HG03039 (cell line): ENCODE measurements around the gene METTL25B.

Source experiments
- ATAC-seq: cut with Tn5 transposase; IDR thresholded peaks from one replicate; pipeline ENCODE4 v1.9.1; 2021; ENCODE audit warnings: mild to moderate bottlenecking, moderate library complexity; ENCODE audit not compliant: unreplicated experiment

METTL25B gene

GRCh38 chr1:156725683-156726280, 2.5 kb upstream of the METTL25B start:
- no peak for ATAC-seq

GRCh38 chr1:156726549-156727226, 1.6 kb upstream of the METTL25B start:
- no peak for ATAC-seq

DNA sequence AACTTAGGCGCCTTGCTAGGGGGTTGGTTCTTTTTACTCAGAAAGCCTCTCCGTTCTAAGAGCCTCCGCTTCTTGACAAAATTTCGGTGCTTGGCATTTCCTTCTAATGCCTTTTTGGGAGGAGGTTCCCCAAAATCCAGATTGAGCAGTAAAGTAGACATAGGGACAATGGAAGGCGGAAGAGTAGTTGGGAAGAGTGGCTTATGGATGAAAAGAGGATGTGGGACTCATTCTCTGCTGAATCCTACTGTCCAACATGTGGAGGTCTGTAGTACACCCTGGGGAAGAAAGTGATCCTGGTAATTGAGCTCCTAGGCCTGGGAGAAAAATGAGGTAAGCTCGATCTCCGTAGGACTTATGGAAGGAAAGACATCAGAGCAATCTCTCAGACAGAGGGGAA, 777 bp upstream of the METTL25B start:
- no peak for ATAC-seq

- peak; percentile 77 for ATAC-seq
Measured at GRCh38 chr1:156728599-156729462, 562 bp downstream of the METTL25B start, which contains the start of gene ISG20L2. Gene ISG20L2 (minus strand): TSS chr1:156728766. CDS start chr1:156727652, 1,114 bp downstream.

DNA sequence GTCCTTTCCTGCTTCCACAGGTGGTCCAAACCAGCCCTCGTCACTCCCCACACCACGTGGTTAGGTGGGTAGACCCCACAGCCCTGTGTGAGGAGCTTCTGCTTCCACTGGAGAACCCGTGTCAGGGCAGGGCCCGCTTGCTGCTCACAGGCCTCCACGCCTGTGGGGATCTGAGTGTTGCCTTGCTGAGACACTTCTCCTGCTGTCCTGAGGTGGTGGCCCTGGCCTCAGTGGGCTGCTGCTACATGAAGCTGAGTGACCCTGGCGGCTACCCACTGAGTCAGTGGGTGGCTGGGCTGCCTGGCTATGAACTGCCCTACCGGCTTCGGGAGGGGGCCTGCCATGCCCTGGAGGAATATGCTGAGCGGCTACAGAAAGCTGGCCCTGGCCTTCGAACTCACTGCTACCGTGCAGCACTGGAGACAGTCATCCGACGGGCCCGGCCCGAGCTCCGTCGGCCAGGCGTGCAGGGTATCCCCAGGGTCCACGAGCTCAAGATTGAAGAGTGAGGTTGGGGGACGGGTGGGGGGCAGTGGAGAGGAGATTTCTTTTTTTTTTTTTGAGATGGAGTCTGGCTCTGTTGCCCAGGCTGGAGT, 5.8 kb downstream of the METTL25B start:
- no peak for ATAC-seq

GRCh38 chr1:156738407-156738806, 10.1 kb downstream of the METTL25B start:
- ATAC-seq = no peak

DNA sequence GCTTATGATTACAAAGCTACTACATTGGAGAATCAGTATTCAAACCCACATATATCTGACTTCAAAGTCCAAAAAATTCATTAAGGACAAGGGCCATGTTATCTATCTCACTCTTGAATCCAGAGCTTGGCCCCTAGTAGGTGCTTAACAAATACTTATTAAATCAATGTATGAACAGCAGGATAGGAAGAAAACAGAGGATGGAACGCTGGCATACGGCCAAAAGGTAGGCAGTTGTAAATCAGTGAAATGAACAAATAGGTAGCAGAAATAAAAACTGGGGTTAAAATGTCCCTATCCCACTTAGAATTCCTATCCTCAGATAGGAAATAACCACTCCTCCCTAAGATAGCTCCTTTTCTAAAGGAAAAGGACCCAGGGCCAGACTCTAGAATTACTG, 10.6 kb downstream of the METTL25B start:
- ATAC-seq = no peak

DNA sequence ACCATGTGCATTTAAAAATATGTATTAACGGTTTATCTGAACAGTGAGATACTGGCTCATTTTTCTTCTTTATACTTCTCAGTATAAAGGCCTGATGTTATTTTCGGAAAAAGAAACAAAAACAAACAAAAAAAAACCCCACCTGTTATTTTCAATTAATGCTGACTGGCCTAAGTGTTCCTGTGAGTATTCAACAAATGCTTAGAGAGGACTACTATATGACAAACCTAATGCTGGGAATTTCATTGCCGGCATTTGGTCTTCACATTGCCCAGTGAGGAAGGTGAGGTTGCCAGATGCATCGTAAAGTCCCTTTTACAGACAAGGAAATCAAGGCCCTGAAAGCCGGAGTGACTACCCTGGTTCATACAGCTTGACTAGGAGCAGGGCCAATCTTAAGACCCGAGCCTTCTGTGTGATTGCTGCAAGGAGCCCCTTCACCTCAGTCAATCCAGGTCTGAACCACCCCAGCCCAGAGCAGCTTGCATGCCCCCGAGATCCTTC, 12.0 kb downstream of the METTL25B start:
- no peak for ATAC-seq

- peak; percentile 79 for ATAC-seq
Measured at GRCh38 chr1:156740741-156741480, 12.6 kb downstream of the METTL25B start, which contains the start of gene MRPL24. Gene MRPL24 (minus strand): TSS chr1:156741088. CDS start chr1:156738704, 2,384 bp downstream.

DNA sequence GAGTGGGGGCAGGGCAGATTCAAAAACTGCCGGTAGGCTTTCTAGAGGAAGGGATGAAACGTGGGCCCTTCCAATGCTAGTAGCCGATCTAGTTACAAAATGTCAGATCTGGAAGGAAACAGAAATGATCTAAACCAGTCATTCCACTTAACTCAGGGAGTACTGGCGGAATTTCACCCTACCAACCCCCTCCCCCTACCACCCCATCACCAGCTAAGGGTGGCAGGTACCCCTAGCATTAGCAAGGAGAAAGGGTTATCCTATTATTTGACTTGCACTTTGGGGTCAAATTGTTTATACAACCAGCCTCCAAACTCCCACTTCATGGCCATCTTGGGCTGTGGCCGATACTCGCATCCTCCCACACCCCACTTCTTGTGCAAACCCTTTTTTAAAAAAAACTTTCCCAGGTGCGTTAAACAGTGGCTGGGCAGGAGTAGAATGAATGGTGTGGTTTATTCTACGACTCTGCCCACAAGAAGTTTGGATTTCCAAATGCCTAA, 13.3 kb downstream of the METTL25B start:
- no peak for ATAC-seq

DNA sequence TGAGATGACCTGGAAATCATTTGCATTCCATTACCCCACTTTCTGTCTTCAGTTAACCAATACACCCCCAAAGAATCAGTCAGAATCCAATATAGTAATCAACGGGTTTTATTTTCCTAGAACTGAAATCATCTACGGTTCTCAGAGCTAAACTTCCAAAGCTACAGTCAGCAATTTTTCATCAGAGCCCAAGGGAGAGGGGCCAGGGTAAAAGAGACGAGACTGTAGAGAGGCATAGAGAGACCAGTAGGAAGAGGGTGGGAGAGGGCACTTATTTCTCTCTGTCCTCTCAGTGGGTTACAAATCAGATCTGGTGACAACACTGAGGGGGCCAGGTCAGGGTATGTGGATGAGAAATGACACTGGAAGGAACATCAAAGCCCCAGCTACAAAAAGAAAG, 13.7 kb downstream of the METTL25B start:
- ATAC-seq = no peak

- ATAC-seq = no peak
Measured at GRCh38 chr1:156742801-156743200, 14.5 kb downstream of the METTL25B start.

- ATAC-seq = no peak
Measured at GRCh38 chr1:156743367-156744302, 15.4 kb downstream of the METTL25B start.

DNA sequence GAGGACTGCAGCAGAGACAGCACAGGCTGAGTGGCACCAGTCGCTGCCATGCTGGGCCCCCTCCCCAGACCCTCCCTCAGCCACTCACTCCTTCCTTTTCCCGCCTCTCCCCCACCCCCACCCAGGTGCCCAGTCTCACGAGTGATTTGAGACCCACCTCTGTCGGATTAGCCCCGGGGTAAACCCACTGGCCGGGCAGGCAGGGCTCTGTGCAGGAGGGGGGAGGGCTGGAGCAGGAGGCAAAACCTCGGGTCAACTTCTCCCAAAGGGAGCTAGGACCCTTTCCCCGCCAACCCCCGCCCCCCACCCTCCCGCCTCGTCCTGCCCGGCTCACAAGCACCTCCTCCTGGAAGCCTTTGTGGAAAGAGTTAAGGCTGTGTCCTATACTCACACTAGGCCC, 16.1 kb downstream of the METTL25B start:
- ATAC-seq = no peak

DNA sequence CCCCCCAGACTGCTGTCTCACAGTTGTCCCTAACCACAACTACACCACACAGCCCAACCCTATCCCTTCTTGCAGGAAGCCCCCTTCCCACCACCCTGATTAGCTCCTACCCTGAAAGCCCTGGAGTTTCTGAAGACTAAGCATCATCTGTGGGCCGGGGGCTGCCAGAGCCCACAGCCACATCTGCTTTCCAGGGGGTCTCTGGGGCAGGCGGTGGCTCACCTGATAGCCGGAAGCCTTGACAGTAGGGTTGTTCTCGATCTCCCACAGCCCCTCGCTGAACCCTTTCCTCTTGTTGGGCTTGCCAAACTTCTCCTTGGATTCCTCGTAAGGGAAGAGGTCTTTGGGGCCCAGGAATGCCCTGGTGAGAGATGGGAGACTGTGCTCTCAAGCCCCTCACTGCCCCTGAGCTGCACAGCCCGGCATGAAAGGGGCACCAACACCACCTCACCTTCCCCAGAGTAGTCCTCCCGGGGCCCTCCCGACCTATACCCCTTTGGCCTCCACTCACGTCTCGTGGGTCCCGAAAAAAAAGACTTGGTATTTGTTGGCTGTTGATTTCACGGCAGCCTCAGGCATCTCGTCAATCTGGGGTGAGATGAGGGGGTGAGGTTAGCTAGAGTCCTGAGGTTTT, 16.6 kb downstream of the METTL25B start:
- no peak for ATAC-seq

- ATAC-seq = no peak
Measured at GRCh38 chr1:156745881-156746280, 17.6 kb downstream of the METTL25B start.

DNA sequence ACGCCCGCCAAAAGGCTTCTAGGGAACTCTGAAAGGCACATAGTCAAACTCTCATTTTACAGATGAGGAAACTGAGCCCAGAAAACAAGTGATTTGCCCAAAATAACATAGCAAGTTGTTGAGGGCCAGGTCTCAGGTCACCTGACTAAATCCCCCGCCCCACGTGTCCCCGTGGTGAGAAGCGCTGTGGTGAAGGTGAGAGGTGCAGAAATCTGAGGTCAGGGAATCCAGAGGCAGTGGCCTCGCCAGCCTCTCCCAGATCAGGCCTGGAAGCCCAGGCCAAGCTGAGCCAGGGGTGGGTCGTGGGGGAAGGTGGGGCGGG, 18.1 kb downstream of the METTL25B start:
- no peak for ATAC-seq

GRCh38 chr1:156746728-156747631, 18.7 kb downstream of the METTL25B start:
- no peak for ATAC-seq
